GM12874 (cell line): Measurements from ENCODE around the gene BRCA1.

Experiments used
- TF ChIP-seq, protein P1 (sequence below): IDR thresholded peaks from 2 replicates; pipeline ENCODE4 v1.5.1; 2011; ENCODE audit warnings: low read depth, mild to moderate bottlenecking, control low read depth, low read length, moderate library complexity; ENCODE audit not compliant: insufficient read depth

Gene BRCA1

DNA sequence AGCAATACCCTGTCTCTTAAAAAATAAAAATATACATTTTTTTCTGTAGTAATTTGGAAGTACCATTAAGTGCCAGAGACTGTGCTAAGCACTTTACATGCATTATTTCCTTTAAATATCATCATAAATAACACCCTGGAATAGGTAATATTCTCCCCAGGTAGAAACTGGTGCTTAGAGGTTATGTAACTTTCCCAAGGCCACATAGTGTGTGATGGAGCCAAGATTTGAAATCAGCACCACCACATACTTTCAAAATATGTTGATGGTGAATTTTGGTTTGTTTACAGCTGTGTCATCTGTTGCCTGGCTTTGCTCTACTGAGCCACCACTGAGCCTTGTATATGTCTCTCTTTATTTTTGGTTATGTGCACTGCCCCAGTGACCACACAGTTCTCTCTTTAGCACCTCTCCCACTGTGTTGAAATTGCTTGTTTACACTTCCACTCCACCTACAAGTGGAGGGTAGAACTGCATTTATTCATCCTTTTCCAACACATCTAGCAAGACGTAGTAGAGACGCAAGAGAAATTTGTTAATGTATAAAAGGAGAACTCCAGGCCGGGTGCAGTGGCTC, 26.8 kb upstream of the BRCA1 start:
- TF ChIP-seq, protein P1, sequence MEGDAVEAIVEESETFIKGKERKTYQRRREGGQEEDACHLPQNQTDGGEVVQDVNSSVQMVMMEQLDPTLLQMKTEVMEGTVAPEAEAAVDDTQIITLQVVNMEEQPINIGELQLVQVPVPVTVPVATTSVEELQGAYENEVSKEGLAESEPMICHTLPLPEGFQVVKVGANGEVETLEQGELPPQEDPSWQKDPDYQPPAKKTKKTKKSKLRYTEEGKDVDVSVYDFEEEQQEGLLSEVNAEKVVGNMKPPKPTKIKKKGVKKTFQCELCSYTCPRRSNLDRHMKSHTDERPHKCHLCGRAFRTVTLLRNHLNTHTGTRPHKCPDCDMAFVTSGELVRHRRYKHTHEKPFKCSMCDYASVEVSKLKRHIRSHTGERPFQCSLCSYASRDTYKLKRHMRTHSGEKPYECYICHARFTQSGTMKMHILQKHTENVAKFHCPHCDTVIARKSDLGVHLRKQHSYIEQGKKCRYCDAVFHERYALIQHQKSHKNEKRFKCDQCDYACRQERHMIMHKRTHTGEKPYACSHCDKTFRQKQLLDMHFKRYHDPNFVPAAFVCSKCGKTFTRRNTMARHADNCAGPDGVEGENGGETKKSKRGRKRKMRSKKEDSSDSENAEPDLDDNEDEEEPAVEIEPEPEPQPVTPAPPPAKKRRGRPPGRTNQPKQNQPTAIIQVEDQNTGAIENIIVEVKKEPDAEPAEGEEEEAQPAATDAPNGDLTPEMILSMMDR, result no peak

DNA sequence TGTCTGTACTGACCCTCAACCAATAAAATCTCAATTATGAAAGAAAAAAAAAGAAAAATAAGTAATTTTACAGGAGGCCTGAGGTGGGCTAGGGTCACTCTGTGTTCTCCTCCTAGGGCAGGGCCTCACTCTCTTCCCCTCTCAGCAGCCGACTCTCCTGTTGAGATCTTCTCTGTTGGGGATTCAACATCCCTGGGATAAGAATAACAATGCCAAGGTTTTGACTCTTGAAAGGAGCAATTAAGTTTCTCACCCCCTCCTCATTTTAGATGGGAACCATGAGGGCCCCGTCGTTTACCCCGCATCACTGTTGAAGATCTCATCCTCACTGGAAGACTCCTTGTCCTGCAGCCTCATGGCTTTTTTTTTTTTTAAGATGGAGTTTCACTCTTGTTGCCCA, 21.5 kb upstream of the BRCA1 start:
- TF ChIP-seq, protein P1, result no peak

DNA sequence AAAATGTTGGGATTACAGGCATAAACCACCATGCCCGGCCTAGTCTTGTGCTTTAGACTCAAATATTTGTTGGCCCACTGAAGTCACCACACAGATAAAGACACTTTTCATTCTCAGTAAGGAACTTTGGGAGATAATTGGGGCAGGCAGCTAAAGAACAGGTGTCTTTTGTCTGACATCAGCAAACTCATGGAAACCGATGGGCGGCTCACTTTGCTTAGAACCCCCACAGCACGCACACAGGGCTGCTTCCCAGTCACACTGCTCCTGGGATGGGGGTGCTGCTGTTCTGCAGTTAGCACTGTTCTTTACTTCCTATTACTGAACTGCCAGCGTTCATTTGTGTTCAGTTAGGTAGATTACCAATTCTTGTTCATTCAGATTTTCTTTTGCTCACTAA, 18.0 kb upstream of the BRCA1 start:
- TF ChIP-seq, protein P1, result no peak

DNA sequence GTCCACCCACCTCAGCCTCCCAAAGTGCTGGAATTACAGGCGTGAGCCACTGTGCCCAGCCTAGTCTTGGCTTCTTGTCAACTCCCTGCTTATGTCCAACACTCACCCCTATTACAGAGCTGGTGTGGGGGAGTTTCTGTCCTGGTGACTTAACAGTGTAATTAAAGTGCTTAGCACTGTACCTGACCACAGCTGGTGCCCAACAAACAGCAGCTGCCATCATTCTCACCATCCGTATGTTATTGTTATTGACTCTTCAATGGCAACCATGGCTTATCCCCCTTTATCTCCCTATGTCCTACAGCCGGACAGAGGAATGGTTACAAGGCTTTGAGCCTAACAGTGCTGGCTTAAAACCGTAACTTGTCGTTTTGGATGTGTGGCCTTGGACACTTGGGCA, 17.0 kb upstream of the BRCA1 start:
- TF ChIP-seq, protein P1, result no peak

DNA sequence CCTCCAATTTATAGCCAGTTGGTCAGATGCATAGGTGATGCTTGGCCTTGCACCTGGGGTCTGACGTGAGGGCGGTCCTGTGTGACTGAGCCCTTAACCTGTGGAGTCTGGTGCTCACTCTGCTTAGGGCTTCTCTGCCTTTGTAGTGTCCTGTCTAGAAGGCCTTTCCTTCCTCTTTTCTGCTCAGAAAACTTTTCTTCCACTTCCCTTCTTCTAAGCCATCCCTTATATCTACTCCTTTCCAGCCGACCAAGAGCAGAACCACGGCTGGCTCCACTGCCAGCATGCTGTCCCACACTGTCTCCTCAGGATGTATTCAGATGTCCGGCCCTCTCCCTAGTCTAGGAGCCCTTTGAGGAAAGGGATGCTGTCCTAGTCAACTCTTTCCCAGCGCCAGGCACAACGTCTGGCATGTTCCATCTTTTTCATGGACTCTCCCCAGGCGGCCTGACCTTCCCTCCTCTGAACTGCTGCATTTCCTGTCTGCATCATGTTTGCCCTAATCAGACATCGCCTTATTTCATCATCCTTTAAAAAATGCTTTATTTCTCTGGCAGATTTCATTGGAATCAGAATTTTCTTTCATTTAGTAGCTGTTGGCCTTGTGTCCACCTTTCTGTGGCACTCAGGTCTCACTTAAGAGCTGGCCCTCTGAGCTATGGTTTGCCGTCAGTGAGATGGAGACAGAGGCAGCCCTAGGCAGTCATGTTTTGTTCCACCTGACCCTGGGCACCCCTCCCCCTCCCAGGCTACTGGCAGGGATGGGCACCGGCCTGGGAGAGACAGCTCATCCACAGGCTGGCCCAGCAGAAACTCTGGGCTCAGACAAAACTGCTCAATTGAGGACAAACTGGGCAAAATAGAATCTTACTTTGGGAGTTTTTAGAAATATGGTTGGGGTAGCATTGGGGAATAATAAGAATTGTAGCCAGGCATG, 15.5 kb upstream of the BRCA1 start:
- TF ChIP-seq, protein P1, result no peak

DNA sequence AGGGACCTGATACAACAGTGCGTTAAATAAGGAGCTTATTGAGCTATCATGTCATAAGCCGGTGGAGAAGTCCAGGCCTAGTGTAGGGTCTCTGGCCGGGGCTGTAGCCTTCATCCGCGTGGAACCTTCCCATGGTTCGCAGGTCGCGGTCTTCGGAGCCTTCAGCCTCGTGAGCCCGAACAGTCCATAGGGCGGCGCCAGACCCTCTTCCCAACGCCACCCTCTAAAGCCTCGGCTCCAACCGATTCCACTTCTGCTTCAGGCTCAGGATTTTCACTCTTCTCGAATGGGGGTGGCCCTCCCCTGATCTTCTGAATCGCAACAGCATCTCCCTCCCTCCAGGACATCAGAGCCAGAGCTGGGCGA, 10.3 kb upstream of the BRCA1 start:
- TF ChIP-seq, protein P1, result no peak

DNA sequence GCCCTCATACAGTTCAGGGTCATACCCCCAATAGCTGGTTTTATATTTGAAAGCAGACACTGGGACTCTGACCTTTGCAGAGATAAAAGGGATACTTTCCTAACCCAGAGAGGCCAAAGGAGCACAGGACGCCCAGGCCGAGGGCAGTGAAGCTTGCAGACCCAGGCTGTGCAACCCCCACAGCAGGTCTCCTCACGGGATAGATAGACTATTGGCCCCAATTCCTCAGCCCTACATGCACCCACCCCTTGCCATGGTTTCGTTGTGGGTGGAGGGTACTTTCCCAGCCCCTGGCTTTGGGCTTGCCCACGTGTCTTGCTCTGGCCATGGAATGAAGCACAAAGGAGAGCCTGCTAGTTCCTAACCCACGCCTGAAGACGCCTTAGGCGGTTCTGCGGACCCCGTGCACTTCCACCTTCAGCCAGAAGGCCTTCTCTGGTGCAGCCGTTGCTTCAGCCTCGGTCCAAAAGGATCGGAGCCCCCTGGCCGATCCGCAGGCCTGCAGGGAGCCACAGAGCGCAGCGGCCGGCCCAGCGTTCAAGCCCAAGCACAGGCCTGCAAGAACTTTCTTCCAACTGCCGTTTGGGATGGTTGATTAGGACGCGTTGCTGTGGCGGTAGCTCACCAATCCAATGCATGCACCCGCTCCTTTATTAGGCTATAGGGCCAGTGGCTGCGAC, 9.8 kb upstream of the BRCA1 start:
- TF ChIP-seq, protein P1, result no peak
